Parathyroid adenoma (tissue), 2 donors: ENCODE data around the gene HDHD2.

Experiments used
- H2AFZ ChIP-seq: fragments of 300-600 bp; sonication (generic); one replicate; pipeline ENCODE4 v1.7.0; 2017; ENCODE audit warnings: antibody characterized with exemption, mild to moderate bottlenecking
- H3K27ac ChIP-seq: fragments of 300-600 bp; sonication (generic); one replicate; pipeline ENCODE4 v1.7.0; 2017
- H3K27me3 ChIP-seq: fragments of 300-600 bp; sonication (generic); one replicate; pipeline ENCODE4 v1.7.0; 2017; ENCODE audit warnings: low read length; ENCODE audit not compliant: control insufficient read depth, insufficient read depth
- H3K36me3 ChIP-seq: fragments of 300-600 bp; sonication (generic); one replicate; pipeline ENCODE4 v1.7.0; 2017; ENCODE audit warnings: low read length; ENCODE audit not compliant: control insufficient read depth, insufficient read depth
- H3K4me1 ChIP-seq: fragments of 300-600 bp; sonication (generic); one replicate; pipeline ENCODE4 v1.7.0; 2017; ENCODE audit warnings: control low read depth
- H3K4me2 ChIP-seq: fragments of 300-600 bp; sonication (generic); one replicate; pipeline ENCODE4 v1.7.0; 2017; ENCODE audit warnings: low read length
- H3K4me3 ChIP-seq: fragments of 300-600 bp; sonication (generic); one replicate; pipeline ENCODE4 v1.7.0; 2017; ENCODE audit warnings: low read depth, low read length
- H3K79me2 ChIP-seq: fragments of 300-600 bp; sonication (generic); one replicate; pipeline ENCODE4 v1.7.0; 2017; ENCODE audit warnings: control low read depth
- H3K9ac ChIP-seq: fragments of 300-600 bp; sonication (generic); one replicate; pipeline ENCODE4 v1.7.0; 2017; ENCODE audit warnings: mild to moderate bottlenecking
- H3K9me3 ChIP-seq: fragments of 300-600 bp; sonication (generic); one replicate; pipeline ENCODE4 v1.7.0; 2017; ENCODE audit warnings: low read length; ENCODE audit not compliant: control insufficient read depth
- TF ChIP-seq, protein P1 (sequence below): fragments of 300-600 bp; sonication (generic); IDR thresholded peaks from one replicate; pipeline ENCODE4 v1.7.0; 2017; ENCODE audit warnings: antibody characterized with exemption, mild to moderate bottlenecking
- donor health status: primary hyperparathyroidism.

Gene HDHD2

GRCh38 chr18:47121146-47121545 lies 29.2 kb downstream of the HDHD2 start:
- no peak overlapping the region for H3K4me3 ChIP-seq
- TF ChIP-seq, protein P1, sequence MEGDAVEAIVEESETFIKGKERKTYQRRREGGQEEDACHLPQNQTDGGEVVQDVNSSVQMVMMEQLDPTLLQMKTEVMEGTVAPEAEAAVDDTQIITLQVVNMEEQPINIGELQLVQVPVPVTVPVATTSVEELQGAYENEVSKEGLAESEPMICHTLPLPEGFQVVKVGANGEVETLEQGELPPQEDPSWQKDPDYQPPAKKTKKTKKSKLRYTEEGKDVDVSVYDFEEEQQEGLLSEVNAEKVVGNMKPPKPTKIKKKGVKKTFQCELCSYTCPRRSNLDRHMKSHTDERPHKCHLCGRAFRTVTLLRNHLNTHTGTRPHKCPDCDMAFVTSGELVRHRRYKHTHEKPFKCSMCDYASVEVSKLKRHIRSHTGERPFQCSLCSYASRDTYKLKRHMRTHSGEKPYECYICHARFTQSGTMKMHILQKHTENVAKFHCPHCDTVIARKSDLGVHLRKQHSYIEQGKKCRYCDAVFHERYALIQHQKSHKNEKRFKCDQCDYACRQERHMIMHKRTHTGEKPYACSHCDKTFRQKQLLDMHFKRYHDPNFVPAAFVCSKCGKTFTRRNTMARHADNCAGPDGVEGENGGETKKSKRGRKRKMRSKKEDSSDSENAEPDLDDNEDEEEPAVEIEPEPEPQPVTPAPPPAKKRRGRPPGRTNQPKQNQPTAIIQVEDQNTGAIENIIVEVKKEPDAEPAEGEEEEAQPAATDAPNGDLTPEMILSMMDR = no peak
- no peaks in the 10 kb centered on the region for H3K79me2 ChIP-seq
- H3K27me3 ChIP-seq = no peaks in the 10 kb centered on the region
- no peaks in the 10 kb centered on the region for H3K4me1 ChIP-seq
- H2AFZ ChIP-seq = no peak overlapping the region
- no peaks in the 10 kb centered on the region for H3K9me3 ChIP-seq
- no peaks in the 10 kb centered on the region for H3K36me3 ChIP-seq
- no peak overlapping the region for H3K9ac ChIP-seq
- H3K4me2 ChIP-seq = no peak overlapping the region
- no peak overlapping the region for H3K27ac ChIP-seq

DNA sequence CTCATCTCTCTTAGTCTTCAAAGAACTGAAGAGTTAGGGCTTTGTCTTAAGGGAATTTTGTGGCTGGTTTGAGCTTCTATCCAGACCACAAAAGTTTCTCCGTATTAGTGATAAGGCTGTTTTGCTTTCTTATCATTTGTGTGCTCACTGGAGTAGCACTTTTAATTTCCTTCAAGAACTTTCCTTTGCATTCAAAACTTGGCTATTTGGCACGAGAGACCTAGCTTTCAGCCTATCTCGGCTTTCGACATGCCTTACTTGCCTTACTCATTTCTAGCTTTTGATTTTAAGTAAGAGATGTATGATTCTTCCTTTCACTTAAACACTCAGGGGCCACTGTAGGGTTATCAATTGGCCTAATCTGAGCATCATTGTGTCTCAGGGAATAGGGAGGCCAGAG lies 29.9 kb downstream of the HDHD2 start:
- H3K9me3 ChIP-seq = no peaks in the 10 kb centered on the region
- no peak overlapping the region for H3K9ac ChIP-seq
- TF ChIP-seq, protein P1 = no peak

GRCh38 chr18:47118981-47119380 lies 31.3 kb downstream of the HDHD2 start:
- no peak overlapping the region for H3K4me3 ChIP-seq
- H3K79me2 ChIP-seq = no peaks in the 10 kb centered on the region
- H3K9ac ChIP-seq = no peak overlapping the region
- H3K9me3 ChIP-seq = no peaks in the 10 kb centered on the region
- H3K36me3 ChIP-seq = no peaks in the 10 kb centered on the region
- H3K27ac ChIP-seq = no peak overlapping the region
- no peaks in the 10 kb centered on the region for H3K4me1 ChIP-seq
- H2AFZ ChIP-seq = no peak overlapping the region
- H3K27me3 ChIP-seq = no peaks in the 10 kb centered on the region
- TF ChIP-seq, protein P1 = no peak
- no peak overlapping the region for H3K4me2 ChIP-seq

More for the DNA sequence above, 29.9 kb downstream of the HDHD2 start:
- no peaks in the 10 kb centered on the region for H3K79me2 ChIP-seq
- H3K27ac ChIP-seq = no peak overlapping the region
- H3K36me3 ChIP-seq = no peaks in the 10 kb centered on the region
- no peaks in the 10 kb centered on the region for H3K27me3 ChIP-seq
- no peak overlapping the region for H3K4me2 ChIP-seq
- H2AFZ ChIP-seq = no peak overlapping the region
- H3K4me3 ChIP-seq = no peak overlapping the region
- H3K4me1 ChIP-seq = no peaks in the 10 kb centered on the region

GRCh38 chr18:47115205-47115604 lies 35.1 kb downstream of the HDHD2 start:
- Histone ChIP-seq H3K36me3 (no peaks in the 10 kb centered on the region), H3K9me3 (no peaks in the 10 kb centered on the region), H2AFZ (no peak overlapping the region), H3K27ac (no peak overlapping the region), H3K9ac (no peak overlapping the region), H3K4me3 (no peak overlapping the region), H3K27me3 (no peaks in the 10 kb centered on the region), H3K4me2 (no peak overlapping the region), H3K4me1 (no peaks in the 10 kb centered on the region), H3K79me2 (no peaks in the 10 kb centered on the region)
- TF ChIP-seq, protein P1 = no peak

- no peaks in the 10 kb centered on the region for H3K79me2 ChIP-seq
- no peak overlapping the region for H3K4me3 ChIP-seq
- no peaks in the 10 kb centered on the region for H3K9me3 ChIP-seq
- no peak overlapping the region for H3K4me2 ChIP-seq
- H3K27ac ChIP-seq = no peak overlapping the region
- no peak overlapping the region for H2AFZ ChIP-seq
- H3K36me3 ChIP-seq = no peaks in the 10 kb centered on the region
- no peak overlapping the region for H3K9ac ChIP-seq
- H3K27me3 ChIP-seq = no peaks in the 10 kb centered on the region
- TF ChIP-seq, protein P1 = no peak
- no peaks in the 10 kb centered on the region for H3K4me1 ChIP-seq
These were observed 36.3 kb downstream of the HDHD2 start for GRCh38 chr18:47113796-47114540.
